Inflammatory macrophage (primary cell): ENCODE data around the gene CLDN4.
"Not testable (repeated sequence)": the region's sequence is repeated elsewhere in the genome, so short reads cannot be mapped to it uniquely, and the experiment has no call there.

Experiments
- DNase-seq, 2 donors: peaks; one replicate each; pipeline ENCODE4 v3.0.0-alpha.2; 2020 to 2022
- total RNA-seq, 18 experiments: gene quantifications; one replicate each; lab custom pipeline; 2026; ENCODE audit warnings: mixed read lengths in 6 of 18, inconsistent platforms in 2 of 18; lab: John Stamatoyannopoulos, UW

Gene CLDN4, protein sequence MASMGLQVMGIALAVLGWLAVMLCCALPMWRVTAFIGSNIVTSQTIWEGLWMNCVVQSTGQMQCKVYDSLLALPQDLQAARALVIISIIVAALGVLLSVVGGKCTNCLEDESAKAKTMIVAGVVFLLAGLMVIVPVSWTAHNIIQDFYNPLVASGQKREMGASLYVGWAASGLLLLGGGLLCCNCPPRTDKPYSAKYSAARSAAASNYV
- total RNA-seq, result 0 to 0.40 (median 0) reads per million in 18 experiments

DNA sequence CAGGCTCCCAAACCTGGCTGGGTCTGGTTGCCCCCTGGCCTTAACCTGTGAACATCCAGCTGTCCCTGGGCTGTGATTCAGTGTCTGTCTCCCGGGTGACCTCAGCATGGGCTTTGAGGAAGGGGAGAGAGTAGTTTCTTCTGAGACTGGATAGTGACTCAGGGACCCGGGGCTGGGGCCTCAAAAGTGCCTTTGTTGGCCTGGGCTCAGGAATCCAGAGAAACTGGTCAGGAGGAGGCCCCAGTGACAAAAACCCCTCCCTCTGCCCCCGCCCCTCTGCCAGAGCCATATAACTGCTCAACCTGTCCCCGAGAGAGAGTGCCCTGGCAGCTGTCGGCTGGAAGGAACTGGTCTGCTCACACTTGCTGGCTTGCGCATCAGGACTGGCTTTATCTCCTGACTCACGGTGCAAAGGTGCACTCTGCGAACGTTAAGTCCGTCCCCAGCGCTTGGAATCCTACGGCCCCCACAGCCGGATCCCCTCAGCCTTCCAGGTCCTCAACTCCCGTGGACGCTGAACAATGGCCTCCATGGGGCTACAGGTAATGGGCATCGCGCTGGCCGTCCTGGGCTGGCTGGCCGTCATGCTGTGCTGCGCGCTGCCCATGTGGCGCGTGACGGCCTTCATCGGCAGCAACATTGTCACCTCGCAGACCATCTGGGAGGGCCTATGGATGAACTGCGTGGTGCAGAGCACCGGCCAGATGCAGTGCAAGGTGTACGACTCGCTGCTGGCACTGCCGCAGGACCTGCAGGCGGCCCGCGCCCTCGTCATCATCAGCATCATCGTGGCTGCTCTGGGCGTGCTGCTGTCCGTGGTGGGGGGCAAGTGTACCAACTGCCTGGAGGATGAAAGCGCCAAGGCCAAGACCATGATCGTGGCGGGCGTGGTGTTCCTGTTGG lies at the start of gene CLDN4:
CLDN4 (plus strand) TSS at position 316 of the 903 bp plus-strand sequence; CDS start at position 522, 206 bp downstream.
- no peak for DNase-seq

DNA sequence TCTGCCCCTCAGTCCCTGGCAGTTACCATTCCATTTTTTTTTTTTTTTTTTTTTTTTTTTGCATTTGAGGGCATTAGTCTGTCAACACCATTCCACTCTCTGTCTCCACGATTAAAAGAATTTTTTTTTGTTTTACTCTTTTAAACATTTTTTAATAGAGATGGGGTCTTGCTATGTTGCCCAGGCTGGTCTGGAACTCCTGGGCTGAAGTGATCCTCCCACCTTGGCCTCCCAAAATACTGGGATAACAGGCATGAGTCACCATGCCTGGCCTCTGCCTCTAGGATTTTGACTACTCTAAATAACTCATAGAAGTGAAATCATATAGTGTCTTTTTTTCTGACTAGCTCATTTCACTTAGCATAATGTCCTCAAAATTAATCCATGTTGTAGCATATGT lies 44.2 kb upstream of the CLDN4 start:
- DNase-seq, result no peak

DNA sequence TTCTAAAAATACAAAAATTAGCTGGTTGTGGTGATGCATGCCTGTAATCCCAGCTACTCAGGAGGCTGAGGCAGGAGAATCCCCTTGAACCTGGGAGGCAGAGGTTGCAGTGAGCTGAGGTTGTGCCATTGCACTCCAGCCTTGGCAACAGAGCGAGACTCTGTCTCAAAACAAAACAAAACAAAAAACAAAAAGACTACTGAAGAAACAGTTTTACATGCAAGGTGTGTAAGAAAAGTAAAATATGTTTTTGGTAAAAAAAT lies 43.1 kb upstream of the CLDN4 start:
- DNase-seq, result not testable (repeated sequence)

- no peak for DNase-seq
These were observed 41.7 kb upstream of the CLDN4 start for GRCh38 chr7:73789051-73789450.

- DNase-seq, result not testable (repeated sequence)
These were observed 39.6 kb upstream of the CLDN4 start for GRCh38 chr7:73791170-73791690.

DNA sequence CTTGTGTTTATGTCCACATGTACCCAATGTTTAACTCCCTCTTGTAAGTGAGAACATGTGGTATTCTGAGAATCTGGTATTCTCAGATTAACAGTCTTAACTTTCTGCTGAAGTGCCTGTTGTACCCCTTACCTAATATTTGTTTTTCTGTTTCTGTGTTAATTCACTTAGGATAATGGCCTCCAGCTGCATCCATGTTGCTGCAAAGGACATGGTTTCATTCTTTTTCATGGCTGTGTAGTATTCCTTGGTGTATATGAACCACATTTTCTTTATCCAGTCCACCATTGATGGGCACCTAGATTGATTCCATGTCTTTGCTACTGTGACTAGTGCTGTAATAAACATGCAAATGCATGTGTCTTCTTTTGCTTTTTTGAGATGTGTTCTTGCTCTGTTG lies 35.6 kb upstream of the CLDN4 start:
- not testable (repeated sequence) for DNase-seq

DNA sequence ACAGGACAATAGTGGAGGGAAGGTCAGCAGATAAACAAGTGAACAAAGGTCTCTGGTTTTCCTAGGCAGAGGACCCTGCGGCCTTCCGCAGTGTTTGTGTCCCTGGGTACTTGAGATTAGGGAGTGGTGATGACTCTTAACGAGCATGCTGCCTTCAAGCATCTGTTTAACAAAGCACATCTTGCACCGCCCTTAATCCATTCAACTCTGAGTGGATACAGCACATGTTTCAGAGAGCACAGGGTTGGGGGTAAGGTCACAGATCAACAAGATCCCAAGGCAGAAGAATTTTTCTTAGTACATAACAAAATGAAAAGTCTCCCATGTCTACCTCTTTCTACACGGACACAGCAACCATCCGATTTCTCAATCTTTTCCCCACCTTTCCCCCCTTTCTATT lies 34.1 kb upstream of the CLDN4 start:
- not testable (repeated sequence) for DNase-seq

DNA sequence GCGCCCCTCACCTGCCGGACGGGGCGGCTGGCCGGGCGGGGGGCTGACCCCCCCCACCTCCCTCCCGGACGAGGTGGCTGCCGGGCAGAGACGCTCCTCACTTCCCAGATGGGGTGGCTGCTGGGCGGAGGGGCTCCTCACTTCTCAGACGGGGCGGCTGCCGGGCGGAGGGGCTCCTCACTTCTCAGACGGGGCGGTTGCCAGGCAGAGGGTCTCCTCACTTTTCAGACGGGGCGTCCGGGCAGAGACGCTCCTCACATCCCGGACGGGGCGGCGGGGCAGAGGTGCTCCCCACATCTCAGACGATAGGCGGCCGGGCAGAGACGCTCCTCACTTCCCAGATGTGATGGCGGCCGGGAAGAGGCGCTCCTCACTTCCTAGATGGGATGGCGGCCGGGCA lies 33.6 kb upstream of the CLDN4 start:
- DNase-seq, result not testable (repeated sequence)

- no peak for DNase-seq
These were observed 31.3 kb upstream of the CLDN4 start for GRCh38 chr7:73799282-73800141.

GRCh38 chr7:73801577-73801976 lies 29.2 kb upstream of the CLDN4 start:
- DNase-seq, result no peak

GRCh38 chr7:73802459-73802858 lies 28.3 kb upstream of the CLDN4 start:
- DNase-seq, result no peak

DNA sequence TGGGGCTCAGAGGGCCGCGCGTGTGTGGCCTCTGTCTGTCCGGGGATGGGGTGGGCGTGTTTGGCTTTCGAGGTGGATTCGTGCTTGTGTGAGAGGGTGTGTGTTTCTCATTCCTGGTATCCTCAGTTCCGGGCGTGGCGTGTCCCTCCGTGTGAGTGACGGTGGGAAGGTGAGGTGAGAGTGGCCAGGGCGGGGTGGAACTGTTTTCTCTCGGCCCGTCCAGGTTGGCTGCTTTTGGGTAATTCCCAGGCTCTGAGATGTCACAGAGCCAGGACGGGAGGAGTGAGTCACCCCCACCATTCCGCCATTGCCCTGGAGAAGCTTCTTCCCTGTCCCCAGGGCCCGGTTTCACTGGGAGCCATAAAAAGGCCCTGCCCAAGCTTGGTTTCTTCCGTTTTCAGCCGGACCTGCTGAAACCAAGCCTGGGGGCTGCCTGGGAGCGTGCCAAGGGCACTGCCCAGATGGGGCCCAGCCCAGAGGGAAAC lies 21.3 kb upstream of the CLDN4 start:
- no peak for DNase-seq

- DNase-seq, result no peak
These were observed 19.8 kb upstream of the CLDN4 start for GRCh38 chr7:73810998-73811360.

- peak; percentile 65 to 78 for DNase-seq
These were observed 19.0 kb upstream of the CLDN4 start for GRCh38 chr7:73811760-73812168.

DNA sequence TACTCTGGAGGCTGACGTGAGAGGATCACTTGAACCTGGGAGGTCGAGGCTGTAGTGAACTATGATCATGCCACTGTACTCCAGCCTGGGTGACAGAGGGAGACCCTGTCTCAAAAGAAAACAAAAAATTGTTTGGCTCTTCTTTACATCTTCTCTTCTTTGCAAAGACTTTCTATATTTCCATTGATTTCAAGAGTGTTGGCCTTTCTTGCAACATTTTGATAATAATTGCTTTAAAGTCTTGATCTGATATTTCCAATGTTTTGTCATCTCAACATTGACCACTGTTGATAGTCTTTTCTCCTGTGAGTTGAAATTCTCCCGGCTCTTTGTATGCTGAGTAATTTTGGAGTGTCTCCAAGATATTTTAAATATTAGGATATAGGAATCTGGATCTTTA lies 17.8 kb upstream of the CLDN4 start:
- no peak for DNase-seq

- DNase-seq, result no peak
These were observed 15.4 kb upstream of the CLDN4 start for GRCh38 chr7:73815436-73815835.

GRCh38 chr7:73817121-73817520 lies 13.7 kb upstream of the CLDN4 start:
- no peak for DNase-seq

DNA sequence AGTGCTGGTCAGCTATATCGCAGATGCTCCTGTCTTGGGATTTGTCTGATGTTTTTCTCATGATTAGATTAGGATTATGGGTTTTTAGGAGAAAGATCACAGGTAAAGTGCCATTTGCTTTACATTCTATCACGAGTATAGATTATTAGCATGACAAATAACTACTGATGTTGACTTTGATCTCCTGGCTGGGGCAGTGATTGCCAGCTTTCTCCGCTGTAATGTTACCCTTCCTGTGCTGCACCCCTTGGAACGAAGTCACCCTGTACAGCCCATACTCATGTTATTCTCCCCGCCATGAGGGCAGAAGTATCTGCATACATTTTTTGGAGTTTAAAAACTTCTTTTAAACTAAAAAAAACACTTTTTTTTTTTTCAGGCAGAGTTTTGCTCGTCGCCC lies 10.8 kb upstream of the CLDN4 start:
- no peak for DNase-seq

- not testable (repeated sequence) for DNase-seq
These were observed 9.1 kb upstream of the CLDN4 start for GRCh38 chr7:73821597-73822285.

DNA sequence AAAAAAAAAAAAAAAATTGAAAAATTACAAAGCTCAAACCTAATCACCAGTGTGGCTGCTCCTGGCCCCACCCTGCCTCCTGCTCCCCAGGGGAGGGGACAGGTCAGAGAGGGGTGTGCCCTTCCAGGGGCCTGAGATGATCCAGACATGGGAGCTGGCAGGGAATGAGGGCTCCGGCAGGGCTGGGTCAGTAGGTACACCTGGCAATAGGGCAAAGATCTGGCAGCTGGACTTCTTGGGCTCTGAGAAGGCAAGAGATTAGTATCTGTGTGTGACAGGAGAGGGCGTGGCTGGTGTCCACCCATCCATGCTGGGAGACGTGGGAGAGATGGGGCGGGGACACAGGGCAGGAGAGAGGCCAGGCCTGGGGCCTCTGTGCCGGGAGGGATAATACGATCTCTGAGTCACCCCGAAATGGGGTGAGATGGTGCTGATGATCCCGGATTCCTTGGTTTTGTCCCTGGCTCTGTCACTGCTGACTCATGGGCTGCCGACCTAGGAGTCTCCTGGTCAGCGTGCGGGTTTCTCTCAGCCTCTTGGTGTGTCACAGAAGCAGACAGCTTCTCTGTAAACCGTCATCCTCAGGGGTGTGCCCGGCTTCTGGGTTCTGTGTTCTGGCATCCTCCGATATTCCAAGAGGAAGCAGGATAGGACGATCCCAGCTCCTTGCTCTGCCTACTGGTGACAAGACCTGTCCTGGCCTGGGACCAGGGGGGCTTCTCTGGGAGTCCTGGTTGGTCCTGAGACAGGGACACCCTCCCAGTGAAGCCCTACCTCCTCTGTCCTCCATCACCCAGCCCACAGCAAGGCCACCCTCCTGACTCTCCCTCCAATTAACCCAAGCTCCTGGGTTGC lies 8.2 kb upstream of the CLDN4 start:
- DNase-seq, result no peak

- no peak for DNase-seq
These were observed 7.5 kb upstream of the CLDN4 start for GRCh38 chr7:73823257-73823656.
